Measurements from ENCODE around the gene HORMAD2. TPM values are rescaled to one million over a fixed set of nuclear protein-coding genes. Genes with fewer than 3 reads are reported as not detected.

HORMAD2 gene
- total RNA-seq, 1 experiment from 2014 or later = not detected

DNA sequence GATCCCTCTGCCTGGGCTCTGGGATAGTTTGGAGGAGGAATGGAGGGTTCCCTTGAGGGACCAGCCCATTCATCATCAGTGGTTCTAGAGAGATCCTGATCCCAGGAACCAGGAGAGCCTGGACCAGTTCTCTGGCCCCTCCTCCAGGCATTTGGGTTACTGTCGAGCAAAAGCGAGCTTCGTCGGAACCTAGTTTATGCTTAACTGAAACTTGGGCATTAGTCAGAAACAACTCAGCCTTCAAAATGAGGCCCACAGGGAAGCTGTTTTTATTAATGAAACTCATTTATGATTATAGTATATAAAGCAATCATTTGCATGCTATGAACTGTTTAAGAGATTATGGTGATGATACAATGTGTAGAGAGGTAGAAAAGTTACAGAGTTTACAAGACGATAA, 104.9 kb downstream of the HORMAD2 start:
- Histone ChIP-seq H3K4me1 (replicated peaks; ENCODE audit: insufficient read depth) (peaks cover 7% of the 10 kb centered on the region; the same call in 1 of the 2 replicates), H3K36me3 (ENCODE audit: low read depth) (no peaks in the 10 kb centered on the region), H2AFZ (no peak overlapping the region), H3K27me3 (ENCODE audit: insufficient read depth, low read depth) (no peaks in the 10 kb centered on the region), H3K9me2 (ENCODE audit: insufficient read depth) (peaks cover 6% of the 10 kb centered on the region; the same call in 1 of the 2 replicates), H3K4me3 (no peak overlapping the region), H3F3A (ENCODE audit: insufficient read depth, low read depth) (no peaks in the 10 kb centered on the region; the same call in 1 of the 2 replicates), H3K9me3 (ENCODE audit: insufficient read depth, low read depth) (no peaks in the 10 kb centered on the region), H3K79me2 (ENCODE audit: low read depth) (no peaks in the 10 kb centered on the region), H3K27ac (no peak overlapping the region), H3K4me2 (no peak overlapping the region), H4K20me1 (ENCODE audit: insufficient read depth) (no peaks in the 10 kb centered on the region)
- intact Hi-C loops (cut with micrococcal nuclease; ENCODE audit: unreplicated experiment) = no loop called here
- no TSS peak for BruUV-seq (replicated peaks)
- TF ChIP-seq EZH2 (IDR thresholded peaks at IDR 0.05; ENCODE audit: low read depth) = no peak
- TF ChIP-seq, protein P1, sequence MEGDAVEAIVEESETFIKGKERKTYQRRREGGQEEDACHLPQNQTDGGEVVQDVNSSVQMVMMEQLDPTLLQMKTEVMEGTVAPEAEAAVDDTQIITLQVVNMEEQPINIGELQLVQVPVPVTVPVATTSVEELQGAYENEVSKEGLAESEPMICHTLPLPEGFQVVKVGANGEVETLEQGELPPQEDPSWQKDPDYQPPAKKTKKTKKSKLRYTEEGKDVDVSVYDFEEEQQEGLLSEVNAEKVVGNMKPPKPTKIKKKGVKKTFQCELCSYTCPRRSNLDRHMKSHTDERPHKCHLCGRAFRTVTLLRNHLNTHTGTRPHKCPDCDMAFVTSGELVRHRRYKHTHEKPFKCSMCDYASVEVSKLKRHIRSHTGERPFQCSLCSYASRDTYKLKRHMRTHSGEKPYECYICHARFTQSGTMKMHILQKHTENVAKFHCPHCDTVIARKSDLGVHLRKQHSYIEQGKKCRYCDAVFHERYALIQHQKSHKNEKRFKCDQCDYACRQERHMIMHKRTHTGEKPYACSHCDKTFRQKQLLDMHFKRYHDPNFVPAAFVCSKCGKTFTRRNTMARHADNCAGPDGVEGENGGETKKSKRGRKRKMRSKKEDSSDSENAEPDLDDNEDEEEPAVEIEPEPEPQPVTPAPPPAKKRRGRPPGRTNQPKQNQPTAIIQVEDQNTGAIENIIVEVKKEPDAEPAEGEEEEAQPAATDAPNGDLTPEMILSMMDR (conservative IDR thresholded peaks at IDR 0.05) = no peak
- ChIA-PET CTCF (interaction anchor here (0.6 kb wide), 1 partner anchor 53 kb away, joined by 3 read pairs; no protein-coding TSS in a partner anchor), POLR2A (ENCODE audit: unreplicated experiment) (interaction anchor here (0.6 kb wide), 1 partner anchor 567 kb away, joined by 6 read pairs; no protein-coding TSS in a partner anchor)
- DNase-seq = no peak

DNA sequence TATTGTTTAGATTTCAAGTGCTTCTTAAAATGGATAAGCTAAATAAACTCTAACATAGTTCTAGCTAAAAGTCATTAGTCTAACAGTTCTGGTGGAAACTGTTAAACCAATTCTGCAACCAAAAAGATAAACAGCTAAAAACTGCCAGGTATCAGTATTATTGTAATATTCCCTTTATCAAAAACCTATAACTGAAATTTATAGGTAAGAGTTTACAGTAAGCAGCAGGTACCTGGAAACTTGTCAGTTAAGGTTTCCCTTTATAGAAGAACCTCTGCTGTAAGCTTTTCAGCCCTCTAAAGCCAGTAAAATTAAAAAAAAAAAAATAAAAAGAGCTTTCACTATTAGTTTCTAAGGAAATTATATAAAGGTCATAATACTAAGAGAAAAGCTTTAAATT, 105.3 kb downstream of the HORMAD2 start:
- TF ChIP-seq, protein P1 (conservative IDR thresholded peaks at IDR 0.05) = no peak
- TF ChIP-seq EZH2 (IDR thresholded peaks at IDR 0.05; ENCODE audit: low read depth) = no peak
- Histone ChIP-seq H3K4me1 (replicated peaks; ENCODE audit: insufficient read depth) (peaks cover 7% of the 10 kb centered on the region; the same call in 1 of the 2 replicates), H4K20me1 (ENCODE audit: insufficient read depth) (no peaks in the 10 kb centered on the region), H2AFZ (no peak overlapping the region), H3F3A (ENCODE audit: insufficient read depth, low read depth) (no peaks in the 10 kb centered on the region; the same call in 1 of the 2 replicates), H3K4me2 (no peak overlapping the region), H3K27me3 (ENCODE audit: insufficient read depth, low read depth) (no peaks in the 10 kb centered on the region), H3K27ac (no peak overlapping the region), H3K36me3 (ENCODE audit: low read depth) (no peaks in the 10 kb centered on the region), H3K4me3 (no peak overlapping the region), H3K9me2 (ENCODE audit: insufficient read depth) (peaks cover 6% of the 10 kb centered on the region; the same call in 1 of the 2 replicates), H3K9me3 (ENCODE audit: insufficient read depth, low read depth) (no peaks in the 10 kb centered on the region), H3K79me2 (ENCODE audit: low read depth) (no peaks in the 10 kb centered on the region)
- no peak for DNase-seq
- ChIA-PET POLR2A (ENCODE audit: unreplicated experiment) (interaction anchor here (0.6 kb wide), 1 partner anchor 568 kb away, joined by 6 read pairs; no protein-coding TSS in a partner anchor), CTCF (interaction anchor here (0.6 kb wide), 1 partner anchor 53 kb away, joined by 3 read pairs; no protein-coding TSS in a partner anchor)
- intact Hi-C loops (cut with micrococcal nuclease; ENCODE audit: unreplicated experiment) = no loop called here
- no TSS peak for BruUV-seq (replicated peaks)

DNA sequence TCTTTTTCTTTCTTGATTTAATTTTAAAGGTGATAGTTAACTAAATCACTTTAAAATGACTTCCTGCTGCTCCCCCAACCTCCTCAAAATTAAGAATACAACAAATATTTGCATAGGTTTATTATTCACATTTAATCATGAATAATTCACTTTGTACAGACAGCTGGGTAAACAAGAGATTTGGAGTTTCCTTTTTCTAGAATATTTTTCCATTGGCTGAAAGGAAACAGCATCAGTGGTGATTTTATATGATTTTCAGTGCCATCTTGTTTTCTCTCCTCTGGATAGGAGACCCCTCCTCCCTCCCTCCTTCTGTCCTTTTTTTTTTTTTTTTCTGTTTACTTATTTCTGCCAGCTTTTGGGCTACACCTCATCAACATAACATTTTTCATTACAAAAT, 105.8 kb downstream of the HORMAD2 start:
- DNase-seq = no peak
- intact Hi-C loops (cut with micrococcal nuclease; ENCODE audit: unreplicated experiment) = no loop called here
- ChIA-PET CTCF (no interaction called here), POLR2A (ENCODE audit: unreplicated experiment) (interaction anchor here (0.6 kb wide), 1 partner anchor 10 kb away, joined by 18 read pairs; no protein-coding TSS in a partner anchor)
- Histone ChIP-seq H3K4me3 (no peak overlapping the region), H4K20me1 (ENCODE audit: insufficient read depth) (no peaks in the 10 kb centered on the region), H3K9me2 (ENCODE audit: insufficient read depth) (peaks cover 6% of the 10 kb centered on the region; the same call in 1 of the 2 replicates), H3K27me3 (ENCODE audit: insufficient read depth, low read depth) (no peaks in the 10 kb centered on the region), H3K27ac (no peak overlapping the region), H3K36me3 (ENCODE audit: low read depth) (no peaks in the 10 kb centered on the region), H3K9me3 (ENCODE audit: insufficient read depth, low read depth) (no peaks in the 10 kb centered on the region), H3K4me1 (replicated peaks; ENCODE audit: insufficient read depth) (peaks cover 7% of the 10 kb centered on the region; the same call in 1 of the 2 replicates), H2AFZ (no peak overlapping the region), H3K79me2 (ENCODE audit: low read depth) (no peaks in the 10 kb centered on the region), H3F3A (ENCODE audit: insufficient read depth, low read depth) (no peaks in the 10 kb centered on the region; the same call in 1 of the 2 replicates), H3K4me2 (no peak overlapping the region)
- no TSS peak for BruUV-seq (replicated peaks)
- TF ChIP-seq, protein P1 (conservative IDR thresholded peaks at IDR 0.05) = no peak
- TF ChIP-seq EZH2 (IDR thresholded peaks at IDR 0.05; ENCODE audit: low read depth) = no peak
